HG03558 (cell line): Measurements from ENCODE around the gene SLIT2.

Source experiments
- ATAC-seq: cut with Tn5 transposase; IDR thresholded peaks from one replicate; pipeline ENCODE4 v1.9.1; 2021; ENCODE audit warnings: moderate number of reproducible peaks; ENCODE audit not compliant: unreplicated experiment; ENCODE audit errors: extremely low read depth

SLIT2 gene

GRCh38 chr4:20251796-20252655 lies at the start of gene SLIT2:
Gene SLIT2 (plus strand): TSS chr4:20251905. CDS start chr4:20253816, 1,911 bp downstream.
- ATAC-seq = no peak

- ATAC-seq = no peak
Measured at GRCh38 chr4:20203508-20203907, 48.2 kb upstream of the SLIT2 start.

GRCh38 chr4:20217521-20217920 lies 34.2 kb upstream of the SLIT2 start:
- ATAC-seq = no peak

- ATAC-seq = no peak
Measured at GRCh38 chr4:20217951-20218350, 33.8 kb upstream of the SLIT2 start.

GRCh38 chr4:20219521-20219920 lies 32.2 kb upstream of the SLIT2 start:
- ATAC-seq = no peak

GRCh38 chr4:20237894-20238537 lies 13.7 kb upstream of the SLIT2 start:
- no peak for ATAC-seq

- ATAC-seq = no peak
Measured at GRCh38 chr4:20248155-20248558, 3.5 kb upstream of the SLIT2 start.

GRCh38 chr4:20249333-20249732 lies 2.4 kb upstream of the SLIT2 start:
- no peak for ATAC-seq

- ATAC-seq = no peak
Measured at GRCh38 chr4:20251031-20251795, 492 bp upstream of the SLIT2 start.

- no peak for ATAC-seq
Measured at GRCh38 chr4:20252656-20253282, 1.1 kb downstream of the SLIT2 start.

- ATAC-seq = no peak
Measured at GRCh38 chr4:20253283-20253734, 1.6 kb downstream of the SLIT2 start.

GRCh38 chr4:20253735-20254409 lies 2.2 kb downstream of the SLIT2 start:
- no peak for ATAC-seq

GRCh38 chr4:20254511-20255250 lies 3.0 kb downstream of the SLIT2 start:
- no peak for ATAC-seq

GRCh38 chr4:20255251-20255586 lies 3.5 kb downstream of the SLIT2 start:
- ATAC-seq = no peak

- no peak for ATAC-seq
Measured at GRCh38 chr4:20255823-20256222, 4.1 kb downstream of the SLIT2 start.

- ATAC-seq = no peak
Measured at GRCh38 chr4:20256381-20256881, 4.7 kb downstream of the SLIT2 start.

GRCh38 chr4:20259707-20260106 lies 8.0 kb downstream of the SLIT2 start:
- ATAC-seq = no peak

GRCh38 chr4:20260821-20261220 lies 9.1 kb downstream of the SLIT2 start:
- ATAC-seq = no peak

- ATAC-seq = no peak
Measured at GRCh38 chr4:20262221-20262620, 10.5 kb downstream of the SLIT2 start.
